SK-N-MC (cell line): ENCODE results near the gene SLC5A10.

Experiments
- DNase-seq: peaks from one replicate; pipeline ENCODE4 v3.0.0-alpha.2; 2011; ENCODE audit warnings: low read depth, low spot score
- H3K27ac ChIP-seq: fragments of 200-600 bp; sonication (generic); 2 replicates; pipeline ENCODE4 v1.5.1; 2016; ENCODE audit warnings: mixed run types
- H3K36me3 ChIP-seq: fragments of 200-600 bp; sonication (generic); 2 replicates; pipeline ENCODE4 v1.6.1; 2017; ENCODE audit warnings: antibody characterized with exemption, low read length, mixed read lengths; ENCODE audit not compliant: insufficient read depth
- H3K4me3 ChIP-seq: fragments of 200-600 bp; sonication (generic); 2 replicates; pipeline ENCODE4 v1.5.1; 2016
- H3K9ac ChIP-seq: fragments of 200-600 bp; sonication (generic); 2 replicates; pipeline ENCODE4 v1.8.0; 2017; ENCODE audit warnings: mixed run types, mixed read lengths; ENCODE audit not compliant: insufficient read length
- H3K9me3 ChIP-seq: fragments of 200-600 bp; sonication (generic); 2 replicates; pipeline ENCODE4 v1.6.1; 2017; ENCODE audit warnings: low read depth, mild to moderate bottlenecking, antibody characterized with exemption, low read length, moderate library complexity, mixed read lengths
- EZH2 ChIP-seq: fragments of 200-600 bp; sonication (generic); IDR thresholded peaks from one replicate; pipeline ENCODE4 v1.6.1; 2017; ENCODE audit warnings: antibody characterized with exemption
- FOXP2 ChIP-seq: optimal IDR thresholded peaks from 2 replicates; pipeline ENCODE3; 2011; ENCODE audit warnings: mild to moderate bottlenecking, moderate library complexity; ENCODE audit not compliant: insufficient read depth; ENCODE audit errors: extremely low read length, control extremely low read depth
- POLR2AphosphoS5 ChIP-seq: IDR thresholded peaks from 2 replicates; pipeline ENCODE4 v1.6.1; 2012; ENCODE audit warnings: mild to moderate bottlenecking, low read depth, low read length, borderline replicate concordance

The SLC5A10 gene

GRCh38 chr17:18988546-18989173 lies 36.7 kb downstream of the SLC5A10 start:
- Histone ChIP-seq H3K36me3 (no peaks in the 10 kb centered on the region), H3K4me3 (no peak overlapping the region), H3K9me3 (no peaks in the 10 kb centered on the region), H3K9ac (no peak overlapping the region), H3K27ac (no peak overlapping the region)
- TF ChIP-seq FOXP2 (no peak), POLR2AphosphoS5 (no peak), EZH2 (no peak)
- no peak for DNase-seq

DNA sequence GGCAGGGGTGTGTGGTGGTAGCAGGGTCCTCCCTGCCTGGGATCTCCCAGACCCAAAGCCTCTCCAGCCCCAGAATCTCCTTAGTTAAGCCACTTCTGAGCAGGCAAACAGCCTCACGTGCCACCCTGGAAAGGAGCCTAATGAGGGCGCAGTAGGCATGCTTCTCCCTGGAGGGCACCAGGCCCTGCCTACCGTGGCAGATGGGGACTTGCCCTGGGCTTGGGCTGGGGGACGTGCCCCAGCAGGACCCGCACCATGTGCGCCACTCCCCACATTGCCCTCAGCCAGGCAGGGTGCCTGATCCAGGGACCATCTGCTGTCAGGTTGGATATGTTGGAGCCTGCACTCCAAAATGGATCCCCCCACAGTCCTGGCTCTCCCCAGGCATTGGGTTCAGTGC lies 38.4 kb downstream of the SLC5A10 start:
- no peak for DNase-seq
- H3K36me3 ChIP-seq = no peaks in the 10 kb centered on the region
- H3K4me3 ChIP-seq = no peak overlapping the region
- H3K9me3 ChIP-seq = no peaks in the 10 kb centered on the region
- no peak overlapping the region for H3K27ac ChIP-seq
- H3K9ac ChIP-seq = no peak overlapping the region
- TF ChIP-seq EZH2 = no peak
- no peak for TF ChIP-seq POLR2AphosphoS5
- no peak for TF ChIP-seq FOXP2

DNA sequence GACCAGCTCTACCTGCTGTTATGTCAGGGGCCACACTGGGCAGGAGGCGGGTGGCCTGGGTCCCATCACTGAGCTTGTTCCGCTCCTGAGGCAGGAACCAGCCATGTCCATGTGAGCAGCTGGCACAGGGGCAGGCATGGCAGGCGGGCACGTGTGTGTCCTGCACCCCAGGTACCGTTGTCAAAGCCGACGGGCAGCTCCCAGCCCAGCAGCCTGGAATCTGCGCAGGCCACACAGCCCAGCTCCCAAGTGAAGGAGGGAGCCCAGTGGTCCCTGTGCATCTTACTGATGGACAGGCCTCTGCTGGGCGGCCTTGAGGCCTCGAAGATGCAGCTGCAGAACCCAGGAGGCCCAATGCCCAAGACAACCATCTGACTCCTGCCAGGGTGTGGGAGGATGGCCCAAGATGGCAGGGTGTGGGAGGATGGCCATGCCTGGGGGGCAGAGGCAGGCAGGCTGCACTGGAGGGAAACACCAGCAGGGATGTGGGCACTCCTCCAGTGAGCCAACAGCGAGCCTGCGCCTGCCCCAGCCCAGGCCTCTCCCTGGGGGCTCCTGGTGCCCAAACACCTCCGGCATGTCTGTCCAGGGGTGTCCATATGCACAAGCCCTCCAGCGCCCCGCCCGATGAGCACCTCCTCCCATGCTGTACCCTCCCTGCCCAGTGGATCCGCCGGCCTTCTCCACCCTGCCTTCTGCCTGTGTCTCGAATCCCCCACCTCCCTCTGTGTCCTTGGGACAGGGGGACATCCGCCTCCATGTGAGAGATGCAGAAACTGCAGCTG lies 39.8 kb downstream of the SLC5A10 start:
- H3K27ac ChIP-seq = no peak overlapping the region
- no peak overlapping the region for H3K4me3 ChIP-seq
- no peak overlapping the region for H3K9ac ChIP-seq
- no peaks in the 10 kb centered on the region for H3K36me3 ChIP-seq
- no peak for DNase-seq
- TF ChIP-seq FOXP2 = no peak
- TF ChIP-seq EZH2 = no peak
- TF ChIP-seq POLR2AphosphoS5 = no peak
- no peaks in the 10 kb centered on the region for H3K9me3 ChIP-seq

GRCh38 chr17:18992454-18993130 lies 40.6 kb downstream of the SLC5A10 start:
- Histone ChIP-seq H3K4me3 (no peak overlapping the region), H3K27ac (no peak overlapping the region), H3K36me3 (no peaks in the 10 kb centered on the region), H3K9me3 (no peaks in the 10 kb centered on the region), H3K9ac (no peak overlapping the region)
- DNase-seq = no peak
- no peak for TF ChIP-seq POLR2AphosphoS5
- no peak for TF ChIP-seq FOXP2
- no peak for TF ChIP-seq EZH2

GRCh38 chr17:18993905-18994526 lies 42.1 kb downstream of the SLC5A10 start:
- TF ChIP-seq FOXP2 (no peak), EZH2 (no peak), POLR2AphosphoS5 (no peak)
- no peak for DNase-seq
- no peak overlapping the region for H3K27ac ChIP-seq
- no peak overlapping the region for H3K4me3 ChIP-seq
- H3K9me3 ChIP-seq = no peaks in the 10 kb centered on the region
- H3K9ac ChIP-seq = no peak overlapping the region
- H3K36me3 ChIP-seq = no peaks in the 10 kb centered on the region

DNA sequence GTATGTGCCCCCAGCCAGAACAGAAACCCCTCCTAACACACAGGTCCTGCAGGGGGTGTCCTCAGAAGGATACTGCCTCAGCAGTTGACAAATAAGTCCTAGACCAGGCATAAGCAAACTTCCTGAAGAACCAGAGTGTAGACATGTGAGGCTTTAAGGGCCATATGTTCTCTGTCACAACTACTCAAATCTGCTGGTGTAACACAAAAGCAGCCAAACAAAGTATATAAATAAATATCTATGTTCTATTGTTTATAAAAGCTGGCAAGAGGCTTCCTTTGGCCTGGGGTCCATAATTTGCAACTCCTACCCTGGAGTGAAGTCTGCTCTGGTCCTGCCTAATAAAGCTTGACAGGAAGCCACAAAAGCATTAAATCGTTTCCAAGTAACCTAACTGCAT lies 42.7 kb downstream of the SLC5A10 start:
- Histone ChIP-seq H3K9me3 (no peaks in the 10 kb centered on the region), H3K4me3 (no peak overlapping the region), H3K36me3 (no peaks in the 10 kb centered on the region), H3K9ac (no peak overlapping the region), H3K27ac (no peak overlapping the region)
- TF ChIP-seq EZH2 (no peak), POLR2AphosphoS5 (no peak), FOXP2 (no peak)
- DNase-seq = no peak

DNA sequence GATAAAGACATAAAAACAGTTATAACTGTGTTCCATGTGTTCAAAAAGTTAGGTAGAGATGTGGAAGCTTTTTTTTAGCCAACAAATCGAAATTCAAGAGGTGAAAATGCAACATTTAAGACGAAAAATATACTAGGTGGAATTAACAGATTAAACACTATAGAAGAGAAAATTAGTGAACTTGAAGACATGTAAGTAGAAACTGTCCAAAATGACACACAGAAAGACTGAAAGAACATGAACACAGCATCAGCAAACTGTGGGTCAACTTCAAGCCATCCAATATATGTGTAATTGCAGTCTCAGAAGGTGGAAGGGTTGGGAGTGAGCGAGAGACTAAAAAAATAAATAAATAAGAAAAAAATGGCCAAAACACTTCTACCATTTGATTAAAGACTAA lies 43.3 kb downstream of the SLC5A10 start:
- TF ChIP-seq EZH2 = no peak
- no peak for TF ChIP-seq FOXP2
- no peak for TF ChIP-seq POLR2AphosphoS5
- H3K9ac ChIP-seq = no peak overlapping the region
- H3K9me3 ChIP-seq = no peaks in the 10 kb centered on the region
- H3K4me3 ChIP-seq = no peak overlapping the region
- H3K36me3 ChIP-seq = no peaks in the 10 kb centered on the region
- DNase-seq = no peak
- H3K27ac ChIP-seq = no peak overlapping the region

DNA sequence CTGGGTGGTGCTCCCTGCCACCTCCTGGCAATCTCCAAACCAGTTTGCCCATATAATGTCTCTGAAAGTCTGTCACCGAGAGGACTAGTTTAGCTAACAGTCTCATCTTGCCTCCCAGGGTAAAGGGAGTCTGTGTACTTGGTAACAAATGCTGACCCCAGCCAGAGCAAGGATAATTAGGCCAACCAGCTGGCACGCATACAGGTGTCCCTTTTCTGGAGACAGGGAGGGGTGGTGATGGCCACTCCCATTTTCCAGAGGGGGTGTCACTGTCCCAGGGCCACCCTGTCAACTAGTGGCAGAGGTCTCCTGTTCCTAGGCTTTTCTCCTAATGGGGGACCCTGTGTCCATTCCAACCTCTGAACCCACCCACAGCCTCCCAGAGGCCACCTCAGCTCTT lies 44.5 kb downstream of the SLC5A10 start:
- DNase-seq = no peak
- Histone ChIP-seq H3K36me3 (no peaks in the 10 kb centered on the region), H3K27ac (no peak overlapping the region), H3K9ac (no peak overlapping the region), H3K4me3 (no peak overlapping the region), H3K9me3 (no peaks in the 10 kb centered on the region)
- no peak for TF ChIP-seq POLR2AphosphoS5
- TF ChIP-seq FOXP2 = no peak
- TF ChIP-seq EZH2 = no peak
